K562 (cell line): ENCODE measurements around the gene PTPRE. TPM values are rescaled to one million over a fixed set of nuclear protein-coding genes. Genes with fewer than 3 reads are reported as not detected.

Source experiments
- ATAC-seq: fragments of 200-7000 bp; cut with Tn5 transposase; 3 replicates; pipeline ENCODE4 v1.9.1; 2020; ENCODE audit warnings: moderate library complexity
- BruUV-seq: library from RNA; stranded (reverse); fragments of 400-500 nt; replicated peaks from 2 replicates; lab custom pipeline; 2021; lab: Mats Ljungman, UMichigan
- CTCF ChIA-PET: fragments of 300-600 bp; formaldehyde crosslinking; extraction: SDS; loops from one replicate; lab custom pipeline; 2021; ENCODE audit warnings: low intra/inter-chr PET ratio; lab: Yijun Ruan, JAX
- POLR2A ChIA-PET: fragments of 300-600, 350-650 bp; sonication (Branson Sonifier 250); formaldehyde crosslinking; extraction: SDS; loops from one replicate; lab custom pipeline; 2021; ENCODE audit warnings: antibody characterized with exemption, inconsistent platforms; lab: Yijun Ruan, JAX
- DNase-seq, 4 experiments: peaks; one replicate each; pipeline versions ENCODE4 v3.0.0 to v3.0.0-alpha.2; 2011 to 2018; ENCODE audit warnings: low spot score in 3 of 4, mixed read lengths in 3 of 4; ENCODE audit errors: extremely low read depth in 1 of 4
- FAIRE-seq: peaks from 2 replicates; lab custom pipeline; 2011; peaks lifted over from hg19 to GRCh38; lab: Jason Lieb, UNC
- H2AFZ ChIP-seq: 2 replicates; pipeline ENCODE4 v1.6.0; 2011; ENCODE audit warnings: low read depth, low read length, control low read depth, inconsistent platforms
- H3K27ac ChIP-seq: fragments of 200-600 bp; 3 replicates; pipeline ENCODE4 v1.8.0; 2011; ENCODE audit warnings: low read depth, mild to moderate bottlenecking, control low read depth, inconsistent platforms, low read length, moderate library complexity, mixed read lengths; ENCODE audit errors: extremely low read depth
- H3K27me3 ChIP-seq, 2 experiments: fragments of 300-600 bp in 1 of 2; 2 replicates in 1 of 2; 3 replicates in 1 of 2; pipeline versions ENCODE4 v1.6.0 to v1.8.0; 2011; ENCODE audit warnings: inconsistent platforms in 2 of 2, low read length in 2 of 2, mild to moderate bottlenecking in 1 of 2, mixed read lengths in 1 of 2, moderate library complexity in 1 of 2; ENCODE audit not compliant: control insufficient read depth in 2 of 2, insufficient read depth in 2 of 2
- H3K36me3 ChIP-seq: fragments of 300-600 bp; 3 replicates; pipeline ENCODE4 v1.8.0; 2011; ENCODE audit warnings: mild to moderate bottlenecking, low read length, inconsistent platforms; ENCODE audit not compliant: control insufficient read depth, insufficient read depth
- H3K4me1 ChIP-seq, 2 experiments: fragments of 200-600 bp in 1 of 2; replicated peaks in 1 of 2; 2 replicates in 1 of 2; 3 replicates in 1 of 2; pipeline versions ENCODE4 v1.5.1 to v1.8.0; 2011; ENCODE audit warnings: inconsistent platforms in 2 of 2, low read length in 2 of 2, mild to moderate bottlenecking in 1 of 2, mixed read lengths in 1 of 2, moderate library complexity in 1 of 2; ENCODE audit not compliant: control insufficient read depth in 2 of 2, insufficient read depth in 2 of 2
- H3K4me2 ChIP-seq: 2 replicates; pipeline ENCODE4 v1.6.1; 2011; ENCODE audit warnings: low read length, control low read depth, inconsistent platforms, mixed read lengths; ENCODE audit not compliant: insufficient read depth
- H3K4me3 ChIP-seq: fragments of 200-600 bp; sonication (generic), shearing (Covaris generic); 2 replicates; pipeline ENCODE4 v1.5.1; 2016; ENCODE audit warnings: control low read depth, inconsistent platforms
- H3K79me2 ChIP-seq: fragments of 200-600 bp; 3 replicates; pipeline ENCODE4 v1.8.0; 2011; ENCODE audit warnings: low read length, inconsistent platforms; ENCODE audit not compliant: control insufficient read depth, insufficient read depth
- H3K9ac ChIP-seq, 2 experiments: 2 replicates each; pipeline versions ENCODE4 v1.6.0 to v1.6.1; 2011; ENCODE audit warnings: low read depth in 2 of 2, low read length in 2 of 2, control low read depth in 1 of 2, inconsistent platforms in 1 of 2, mild to moderate bottlenecking in 1 of 2, mixed read lengths in 1 of 2; ENCODE audit not compliant: insufficient read depth in 1 of 2
- H3K9me1 ChIP-seq: one replicate; pipeline ENCODE4 v1.6.0; 2011; ENCODE audit warnings: inconsistent platforms, mild to moderate bottlenecking, low read length, moderate library complexity; ENCODE audit not compliant: control insufficient read depth, insufficient read depth
- H3K9me3 ChIP-seq: replicated peaks from 2 replicates; pipeline ENCODE4 v1.5.1; 2011; ENCODE audit warnings: low read depth, low read length, inconsistent platforms; ENCODE audit not compliant: control insufficient read depth, insufficient read depth
- H4K20me1 ChIP-seq: replicated peaks from 2 replicates; pipeline ENCODE4 v1.6.1; 2011; ENCODE audit warnings: low read length, inconsistent platforms, mixed read lengths; ENCODE audit not compliant: control insufficient read depth, insufficient read depth
- CBX8 ChIP-seq: fragments of 200-600 bp; sonication (generic); IDR thresholded peaks from 2 replicates; pipeline ENCODE4 v1.6.1; 2012; ENCODE audit warnings: borderline replicate concordance, mixed run types, low read depth, mild to moderate bottlenecking, moderate library complexity, mixed read lengths, low read length, control low read depth, inconsistent platforms; ENCODE audit not compliant: poor library complexity, severe bottlenecking; ENCODE audit errors: extremely low read depth
- GTF2F1 ChIP-seq: IDR thresholded peaks from 2 replicates; pipeline ENCODE4 v1.6.1; 2011; ENCODE audit warnings: low read depth, low read length, improper control_type of control experiment
- POLR3G ChIP-seq: IDR thresholded peaks from 2 replicates; pipeline ENCODE4 v1.6.1; 2011; ENCODE audit not compliant: insufficient read length, insufficient replicate concordance; ENCODE audit errors: extremely low read depth
- PURB ChIP-seq: sonication (generic); formaldehyde crosslinking; IDR thresholded peaks from 2 replicates; pipeline ENCODE4 v1.9.0; 2021; ENCODE audit warnings: low read depth, mild to moderate bottlenecking, missing genetic modification reagents
- ZNF146 ChIP-seq: IDR thresholded peaks from one replicate; pipeline ENCODE4 v1.6.1; 2018; ENCODE audit warnings: missing compliant biosample characterization; ENCODE audit not compliant: unreplicated experiment
- ZNF253 ChIP-seq: fragments of 250-450 bp; sonication (Bioruptor Pico); conservative IDR thresholded peaks from 2 replicates; pipeline ENCODE4 v1.6.1; 2021; ENCODE audit warnings: mild to moderate bottlenecking
- ZNF311 ChIP-seq: fragments of 250-450 bp; sonication (Bioruptor Pico); IDR thresholded peaks from 2 replicates; pipeline ENCODE4 v1.4.0; 2020; ENCODE audit warnings: mild to moderate bottlenecking, moderate library complexity
- ZNF561 ChIP-seq: fragments of 450-650 bp; formaldehyde crosslinking; conservative IDR thresholded peaks from 2 replicates; pipeline ENCODE4 v1.4.0; 2020; ENCODE audit warnings: mild to moderate bottlenecking, moderate library complexity
- WGBS: fragments of 100-300 bp; shearing (Covaris generic); methylation state at CpG from one replicate; pipeline ENCODE4 v1.1.6; 2016; ENCODE audit warnings: low coverage, mixed read lengths; ENCODE audit not compliant: insufficient coverage; ENCODE audit errors: missing lambda C conversion rate; 5-methylcytosine and 5-hydroxymethylcytosine counted together
- in situ Hi-C: fragments of 300-500 bp; cut with MboI; formaldehyde crosslinking; loops from 4 replicates; pipeline ENCODE4 v1.15.0; 2018; ENCODE audit warnings: inconsistent platforms, mixed read lengths
- intact Hi-C: fragments of 100-400 bp; cut with micrococcal nuclease; formaldehyde crosslinking; loops from 2 replicates; pipeline ENCODE4 v1.14.2; 2022
- polyA plus RNA-seq, 8 experiments: library from polyadenylated mRNA; depleted of rRNA in 4 of 8; stranded (reverse) in 5 of 8; unstranded in 3 of 8; fragments of >200 nt; fragmentation: Nextera tagmentation in 2 of 8; fragmentation: Illumina TruSeq in 1 of 8; extraction: Ambion mirVana in 2 of 8; extraction: Trizol in 1 of 8; gene quantifications; 2 replicates each; pipeline versions ENCODE4 v1.2.1 to v1.2.3, GENCODE V29; 2011 to 2014; ENCODE audit warnings: inconsistent platforms in 1 of 8, missing spikeins in 1 of 8
- total RNA-seq, 7 experiments: library from RNA; depleted of rRNA in 6 of 7; stranded (reverse); fragments of >200 nt in 6 of 7; fragmentation: Illumina TruSeq in 2 of 7; extraction: Trizol in 2 of 7; gene quantifications; 2 replicates each; pipeline versions ENCODE4 v1.2.1 to v1.2.3, GENCODE V29; 2011 to 2021; ENCODE audit warnings: low replicate concordance in 1 of 7
- TF ChIP-seq, protein P1 (sequence below), 2 experiments: fragments of 450-650 bp; IDR thresholded peaks; 2 replicates each; pipeline ENCODE4 v1.6.1; 2016; ENCODE audit warnings: mild to moderate bottlenecking in 2 of 2, borderline replicate concordance in 1 of 2, low read depth in 1 of 2, moderate library complexity in 1 of 2
- TF ChIP-seq, protein P2 (sequence below): fragments of 250-450 bp; sonication (Bioruptor Pico); IDR thresholded peaks from 2 replicates; pipeline ENCODE4 v1.8.0; 2021; ENCODE audit warnings: moderate library complexity, mild to moderate bottlenecking, inconsistent platforms

Gene PTPRE
- total and polyA plus RNA-seq, 9 of the 15 experiments (the other 6 are each of a cell fraction or from before 2014, with no cell fraction given), result 0.01 to 0.13 (median 0.04) TPM; not detected in 4

DNA sequence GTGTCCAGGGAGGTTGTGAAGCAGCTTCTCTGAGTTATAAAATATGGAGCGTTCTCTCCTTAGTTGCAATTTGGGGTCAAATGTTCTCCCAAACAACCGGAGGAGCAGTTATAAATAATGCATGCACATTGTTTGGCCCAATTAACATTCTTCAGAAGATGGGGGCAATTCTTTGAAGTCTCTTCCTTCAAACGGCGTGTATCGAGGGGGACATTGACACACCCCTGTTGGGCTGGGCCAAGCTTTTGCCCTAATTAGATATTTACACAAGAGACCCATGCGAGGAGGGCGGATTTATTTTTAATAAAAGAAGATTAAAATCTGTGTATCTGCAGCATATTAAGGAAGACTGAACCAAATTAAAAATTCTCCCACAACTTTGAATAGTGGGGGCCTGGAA is 107.3 kb downstream of the PTPRE start:
- in situ Hi-C loops (no loop called here), intact Hi-C loops (loop anchor here (10.0 kb wide), 2 partner anchors 51 to 299 kb away; no protein-coding TSS in a partner anchor)
- H3K9ac ChIP-seq, result no peak overlapping the region
- H3K4me1 ChIP-seq, result no peaks in the 10 kb centered on the region; a peak in 1 of 5 replicates
- H3K79me2 ChIP-seq, result no peaks in the 10 kb centered on the region
- 0% methylated on average over 7 of the region's 7 CpGs for WGBS
- no peaks in the 10 kb centered on the region for H3K36me3 ChIP-seq
- CTCF ChIA-PET, result no interaction called here
- ATAC-seq, result no peak
- no peaks in the 10 kb centered on the region for H4K20me1 ChIP-seq
- H3K4me2 ChIP-seq, result no peak overlapping the region
- POLR2A ChIA-PET, result no interaction called here
- peaks cover 0 to 6% of the 10 kb centered on the region in 2 experiments; a peak in 1 of 5 replicates for H3K27me3 ChIP-seq
- H3K27ac ChIP-seq, result no peak overlapping the region
- no peak overlapping the region for H3K4me3 ChIP-seq
- no peaks in the 10 kb centered on the region for H3K9me3 ChIP-seq
- DNase-seq, result no peak
- no peaks in the 10 kb centered on the region for H3K9me1 ChIP-seq
- no peak overlapping the region for H2AFZ ChIP-seq
- FAIRE-seq, result no peak
- BruUV-seq, result no TSS peak
- TF ChIP-seq ZNF146, result no peak
- TF ChIP-seq, protein P1, sequence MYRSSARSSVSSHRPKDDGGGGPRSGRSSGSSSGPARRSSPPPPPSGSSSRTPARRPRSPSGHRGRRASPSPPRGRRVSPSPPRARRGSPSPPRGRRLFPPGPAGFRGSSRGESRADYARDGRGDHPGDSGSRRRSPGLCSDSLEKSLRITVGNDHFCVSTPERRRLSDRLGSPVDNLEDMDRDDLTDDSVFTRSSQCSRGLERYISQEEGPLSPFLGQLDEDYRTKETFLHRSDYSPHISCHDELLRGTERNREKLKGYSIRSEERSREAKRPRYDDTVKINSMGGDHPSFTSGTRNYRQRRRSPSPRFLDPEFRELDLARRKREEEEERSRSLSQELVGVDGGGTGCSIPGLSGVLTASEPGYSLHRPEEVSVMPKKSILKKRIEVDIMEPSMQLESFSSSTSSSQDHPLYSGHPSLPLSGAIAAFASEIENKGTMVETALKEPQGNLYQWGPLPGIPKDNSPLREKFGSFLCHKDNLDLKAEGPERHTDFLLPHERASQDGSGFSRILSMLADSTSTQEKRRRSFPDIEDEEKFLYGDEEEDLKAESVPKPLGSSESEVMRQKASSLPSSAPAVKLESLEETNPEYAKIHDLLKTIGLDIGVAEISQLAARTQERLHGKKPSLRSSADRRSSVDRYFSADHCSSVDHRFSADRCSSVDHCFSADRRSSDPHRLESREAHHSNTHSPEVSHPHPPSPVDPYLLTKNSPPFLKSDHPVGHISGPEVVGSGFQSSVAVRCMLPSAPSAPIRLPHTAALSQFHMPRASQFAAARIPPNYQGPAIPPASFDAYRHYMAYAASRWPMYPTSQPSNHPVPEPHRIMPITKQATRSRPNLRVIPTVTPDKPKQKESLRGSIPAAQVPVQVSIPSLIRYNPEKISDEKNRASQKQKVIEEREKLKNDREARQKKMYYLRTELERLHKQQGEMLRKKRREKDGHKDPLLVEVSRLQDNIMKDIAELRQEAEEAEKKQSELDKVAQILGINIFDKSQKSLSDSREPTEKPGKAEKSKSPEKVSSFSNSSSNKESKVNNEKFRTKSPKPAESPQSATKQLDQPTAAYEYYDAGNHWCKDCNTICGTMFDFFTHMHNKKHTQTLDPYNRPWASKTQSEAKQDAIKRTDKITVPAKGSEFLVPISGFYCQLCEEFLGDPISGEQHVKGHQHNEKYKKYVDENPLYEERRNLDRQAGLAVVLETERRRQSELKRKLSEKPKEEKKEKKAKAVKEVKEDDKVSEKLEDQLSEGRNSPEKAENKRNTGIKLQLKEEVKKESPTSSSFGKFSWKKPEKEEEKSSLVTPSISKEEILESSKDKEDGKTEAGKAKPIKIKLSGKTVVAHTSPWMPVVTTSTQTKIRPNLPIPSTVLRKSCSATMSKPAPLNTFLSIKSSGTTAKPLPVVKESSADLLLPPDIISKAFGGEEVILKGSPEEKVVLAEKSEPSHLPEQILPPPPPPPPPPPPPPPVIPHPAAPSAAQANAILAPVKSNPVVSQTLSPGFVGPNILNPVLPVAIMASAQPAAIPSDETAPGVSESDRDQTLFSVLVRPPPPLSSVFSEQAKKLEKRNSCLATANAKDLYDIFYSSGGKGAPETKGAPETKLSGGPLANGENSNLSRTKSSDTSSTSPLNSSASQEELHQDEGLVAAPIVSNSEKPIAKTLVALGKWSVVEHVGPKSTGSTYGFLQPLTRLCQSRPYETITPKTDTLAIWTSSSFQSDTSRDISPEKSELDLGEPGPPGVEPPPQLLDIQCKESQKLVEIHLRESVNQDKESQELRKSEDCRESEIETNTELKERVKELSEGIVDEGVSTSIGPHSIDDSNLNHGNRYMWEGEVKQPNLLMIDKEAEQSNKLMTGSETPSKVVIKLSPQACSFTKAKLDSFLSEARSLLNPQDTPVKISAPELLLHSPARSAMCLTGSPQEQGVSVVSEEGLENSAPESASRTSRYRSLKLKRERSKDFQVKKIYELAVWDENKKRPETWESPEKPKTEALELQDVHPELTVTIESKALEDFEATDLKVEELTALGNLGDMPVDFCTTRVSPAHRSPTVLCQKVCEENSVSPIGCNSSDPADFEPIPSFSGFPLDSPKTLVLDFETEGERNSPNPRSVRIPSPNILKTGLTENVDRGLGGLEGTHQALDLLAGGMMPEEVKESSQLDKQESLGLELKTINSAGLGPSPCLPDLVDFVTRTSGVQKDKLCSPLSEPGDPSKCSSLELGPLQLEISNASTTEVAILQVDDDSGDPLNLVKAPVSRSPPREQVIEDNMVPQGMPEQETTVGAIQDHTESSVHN (IDR thresholded peaks at IDR 0.05; ENCODE audit: borderline replicate concordance in 1 of 2, low read depth in 1 of 2), result no peak
- no peak for TF ChIP-seq ZNF253 (CRISPR knock-in tag)
- TF ChIP-seq ZNF311 (CRISPR knock-in tag), result no peak
- no peak for TF ChIP-seq CBX8
- TF ChIP-seq, protein P2, sequence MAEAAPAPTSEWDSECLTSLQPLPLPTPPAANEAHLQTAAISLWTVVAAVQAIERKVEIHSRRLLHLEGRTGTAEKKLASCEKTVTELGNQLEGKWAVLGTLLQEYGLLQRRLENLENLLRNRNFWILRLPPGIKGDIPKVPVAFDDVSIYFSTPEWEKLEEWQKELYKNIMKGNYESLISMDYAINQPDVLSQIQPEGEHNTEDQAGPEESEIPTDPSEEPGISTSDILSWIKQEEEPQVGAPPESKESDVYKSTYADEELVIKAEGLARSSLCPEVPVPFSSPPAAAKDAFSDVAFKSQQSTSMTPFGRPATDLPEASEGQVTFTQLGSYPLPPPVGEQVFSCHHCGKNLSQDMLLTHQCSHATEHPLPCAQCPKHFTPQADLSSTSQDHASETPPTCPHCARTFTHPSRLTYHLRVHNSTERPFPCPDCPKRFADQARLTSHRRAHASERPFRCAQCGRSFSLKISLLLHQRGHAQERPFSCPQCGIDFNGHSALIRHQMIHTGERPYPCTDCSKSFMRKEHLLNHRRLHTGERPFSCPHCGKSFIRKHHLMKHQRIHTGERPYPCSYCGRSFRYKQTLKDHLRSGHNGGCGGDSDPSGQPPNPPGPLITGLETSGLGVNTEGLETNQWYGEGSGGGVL (CRISPR knock-in tag), result no peak
- no peak for TF ChIP-seq ZNF561 (CRISPR knock-in tag)
- TF ChIP-seq POLR3G, result no peak
- no peak for TF ChIP-seq PURB (CRISPR knock-in tag)
- TF ChIP-seq GTF2F1, result no peak
